Hepatocyte (in vitro differentiated cells): Measurements from ENCODE around the gene WDR1. TPM values are rescaled to one million over a fixed set of nuclear protein-coding genes. Genes with fewer than 3 reads are reported as not detected.
"Not testable (repeated sequence)": the region's sequence is repeated elsewhere in the genome, so short reads cannot be mapped to it uniquely, and the experiment has no call there.

ENCODE experiments used
- DNase-seq: peaks from one replicate; pipeline ENCODE4 v3.0.0-alpha.2; 2016; ENCODE audit warnings: low spot score
- H2AFZ ChIP-seq: fragments of 200-600 bp; sonication (generic); 2 replicates; pipeline ENCODE4 v1.6.0; 2016; ENCODE audit warnings: antibody characterized with exemption, mild to moderate bottlenecking
- H3K27ac ChIP-seq: fragments of 200-600 bp; sonication (generic); 2 replicates; pipeline ENCODE4 v1.5.1; 2016; ENCODE audit warnings: mild to moderate bottlenecking
- H3K27me3 ChIP-seq: fragments of 200-600 bp; sonication (generic); 2 replicates; pipeline ENCODE4 v1.6.1; 2016
- H3K36me3 ChIP-seq: fragments of 200-600 bp; sonication (generic); replicated peaks from 2 replicates; pipeline ENCODE4 v1.5.1; 2016; ENCODE audit warnings: low read depth; ENCODE audit not compliant: insufficient read depth
- H3K4me1 ChIP-seq: fragments of 200-600 bp; sonication (generic); 2 replicates; pipeline ENCODE4 v1.5.1; 2016; ENCODE audit warnings: mild to moderate bottlenecking, moderate library complexity; ENCODE audit not compliant: insufficient read depth
- H3K4me2 ChIP-seq: fragments of 200-600 bp; sonication (generic); 2 replicates; pipeline ENCODE4 v1.6.0; 2016
- H3K4me3 ChIP-seq: fragments of 200-600 bp; sonication (generic); 2 replicates; pipeline ENCODE4 v1.5.1; 2016; ENCODE audit warnings: mild to moderate bottlenecking
- H3K79me2 ChIP-seq: fragments of 200-600 bp; sonication (generic); 2 replicates; pipeline ENCODE4 v1.6.0; 2017; ENCODE audit warnings: mild to moderate bottlenecking
- H3K9me2 ChIP-seq: fragments of 200-600 bp; sonication (generic); replicated peaks from 2 replicates; pipeline ENCODE4 v1.6.0; 2017; ENCODE audit warnings: mild to moderate bottlenecking; ENCODE audit not compliant: insufficient read depth
- H3K9me3 ChIP-seq: fragments of 200-600 bp; sonication (generic); 2 replicates; pipeline ENCODE4 v1.5.1; 2016; ENCODE audit warnings: low read depth, mild to moderate bottlenecking
- H4K20me1 ChIP-seq: fragments of 200-600 bp; sonication (generic); 2 replicates; pipeline ENCODE4 v1.6.0; 2016; ENCODE audit warnings: mild to moderate bottlenecking; ENCODE audit not compliant: insufficient read depth, poor library complexity, severe bottlenecking
- EZH2 ChIP-seq: fragments of 200-600 bp; sonication (generic); IDR thresholded peaks from 2 replicates; pipeline ENCODE4 v1.6.1; 2016; ENCODE audit warnings: antibody characterized with exemption, mild to moderate bottlenecking, borderline replicate concordance
- EZH2phosphoT487 ChIP-seq: fragments of 200-600 bp; sonication (generic); IDR thresholded peaks from one replicate; pipeline ENCODE4 v1.6.1; 2018; ENCODE audit warnings: antibody characterized with exemption, mild to moderate bottlenecking, low read depth, moderate library complexity; ENCODE audit not compliant: unreplicated experiment, severe bottlenecking
- WGBS: methylation state at CpG from one replicate; pipeline ENCODE4 v1.1.6; 2016; ENCODE audit warnings: low lambda C conversion rate; ENCODE audit errors: missing lambda C conversion rate; 5-methylcytosine and 5-hydroxymethylcytosine counted together
- polyA plus RNA-seq: library from polyadenylated mRNA; unstranded; fragments of >200 nt; fragmentation: Nextera tagmentation; extraction: Ambion mirVana; gene quantifications from 2 replicates; pipeline ENCODE4 v1.2.1, GENCODE V29; 2016
- total RNA-seq: library from RNA; depleted of rRNA; stranded (reverse); fragments of >200 nt; gene quantifications from 2 replicates; pipeline ENCODE4 v1.2.3, GENCODE V29; 2014
- TF ChIP-seq, protein P1 (sequence below): fragments of 200-600 bp; sonication (generic); IDR thresholded peaks from 2 replicates; pipeline ENCODE4 v1.5.1; 2016; ENCODE audit warnings: antibody characterized with exemption, mild to moderate bottlenecking; ENCODE audit not compliant: poor library complexity

The WDR1 gene
- total and polyA plus RNA-seq, 2 experiments from 2014 or later, result 176 to 179 TPM

DNA sequence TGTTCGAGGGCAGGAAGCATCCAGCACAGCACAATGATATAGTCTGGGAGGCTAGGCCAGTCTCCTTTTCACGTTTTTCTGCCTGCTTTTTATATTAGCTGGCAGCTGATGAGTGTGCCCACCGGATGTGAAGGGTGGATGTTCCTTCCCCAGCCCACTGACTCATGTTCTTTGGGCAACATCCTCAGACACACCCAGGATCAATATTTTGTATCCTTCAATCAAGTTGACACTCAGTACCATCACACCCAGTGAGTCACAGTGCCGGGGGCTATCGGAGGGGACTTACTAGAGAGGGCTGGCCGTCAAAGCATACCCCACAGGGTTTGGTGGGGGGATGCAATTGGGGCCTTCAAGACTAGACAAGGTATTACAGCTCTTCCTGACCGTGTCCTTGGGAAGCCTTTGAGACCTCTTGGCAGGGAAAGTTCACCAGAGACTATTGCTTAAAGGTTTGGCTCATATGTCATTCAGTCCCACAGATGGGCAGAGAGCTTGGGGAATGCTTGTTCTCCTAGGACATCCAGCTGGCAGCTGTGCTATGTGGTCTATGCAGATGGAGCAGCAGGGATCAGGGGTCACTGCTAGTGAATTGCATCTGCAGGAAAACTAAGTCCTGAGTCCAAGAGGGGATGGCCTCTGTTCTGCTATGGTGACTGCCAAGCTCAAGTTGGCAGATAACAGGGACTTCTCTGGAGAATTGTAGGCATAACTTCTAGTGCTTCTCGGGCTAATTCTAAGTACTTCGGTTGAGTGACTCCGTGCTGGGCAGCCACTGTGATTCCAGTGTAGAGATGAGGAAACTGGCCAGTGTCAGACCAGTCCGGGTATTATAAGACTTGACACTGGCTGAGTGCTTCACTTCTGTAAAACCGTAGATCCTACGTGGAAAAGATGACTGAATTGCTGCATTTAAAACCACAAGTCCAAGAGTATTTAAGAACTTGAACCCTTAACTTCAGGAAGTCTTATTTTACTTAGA is 12.9 kb upstream of the WDR1 start:
- no peak overlapping the region for H3K4me3 ChIP-seq
- 87% methylated on average over 13 of the region's 13 CpGs for whole genome bisulfite sequencing
- H4K20me1 ChIP-seq, result no peaks in the 10 kb centered on the region
- H3K27ac ChIP-seq, result no peak overlapping the region
- H3K9me3 ChIP-seq, result no peaks in the 10 kb centered on the region
- H2AFZ ChIP-seq, result no peak overlapping the region
- no peaks in the 10 kb centered on the region for H3K36me3 ChIP-seq
- no peaks in the 10 kb centered on the region for H3K27me3 ChIP-seq
- no peaks in the 10 kb centered on the region for H3K9me2 ChIP-seq
- DNase-seq, result no peak
- peaks cover 5% of the 10 kb centered on the region for H3K4me1 ChIP-seq
- no peak for TF ChIP-seq EZH2
- TF ChIP-seq, protein P1, sequence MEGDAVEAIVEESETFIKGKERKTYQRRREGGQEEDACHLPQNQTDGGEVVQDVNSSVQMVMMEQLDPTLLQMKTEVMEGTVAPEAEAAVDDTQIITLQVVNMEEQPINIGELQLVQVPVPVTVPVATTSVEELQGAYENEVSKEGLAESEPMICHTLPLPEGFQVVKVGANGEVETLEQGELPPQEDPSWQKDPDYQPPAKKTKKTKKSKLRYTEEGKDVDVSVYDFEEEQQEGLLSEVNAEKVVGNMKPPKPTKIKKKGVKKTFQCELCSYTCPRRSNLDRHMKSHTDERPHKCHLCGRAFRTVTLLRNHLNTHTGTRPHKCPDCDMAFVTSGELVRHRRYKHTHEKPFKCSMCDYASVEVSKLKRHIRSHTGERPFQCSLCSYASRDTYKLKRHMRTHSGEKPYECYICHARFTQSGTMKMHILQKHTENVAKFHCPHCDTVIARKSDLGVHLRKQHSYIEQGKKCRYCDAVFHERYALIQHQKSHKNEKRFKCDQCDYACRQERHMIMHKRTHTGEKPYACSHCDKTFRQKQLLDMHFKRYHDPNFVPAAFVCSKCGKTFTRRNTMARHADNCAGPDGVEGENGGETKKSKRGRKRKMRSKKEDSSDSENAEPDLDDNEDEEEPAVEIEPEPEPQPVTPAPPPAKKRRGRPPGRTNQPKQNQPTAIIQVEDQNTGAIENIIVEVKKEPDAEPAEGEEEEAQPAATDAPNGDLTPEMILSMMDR, result no peak
- no peak for TF ChIP-seq EZH2phosphoT487
- no peaks in the 10 kb centered on the region for H3K79me2 ChIP-seq
- H3K4me2 ChIP-seq, result no peak overlapping the region

DNA sequence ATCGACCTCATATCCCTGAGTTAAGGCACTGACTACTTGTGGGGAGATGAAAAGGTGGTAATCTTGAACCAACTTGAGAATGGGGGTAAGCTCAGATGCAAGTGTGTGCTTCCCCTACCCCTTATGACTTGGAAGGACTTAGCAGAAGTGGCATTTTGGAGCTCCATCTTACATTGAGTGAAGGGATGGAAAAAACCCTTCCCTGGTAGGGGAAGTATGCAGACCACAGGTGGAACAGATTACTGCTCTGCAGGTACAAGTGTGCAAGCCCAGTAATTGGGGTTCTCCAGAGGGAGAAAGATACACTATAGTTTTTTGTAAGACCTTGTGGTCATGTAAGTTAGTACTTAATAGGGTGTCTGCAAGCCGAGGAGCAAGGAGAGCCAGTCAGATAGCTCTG is 12.2 kb upstream of the WDR1 start:
- no peaks in the 10 kb centered on the region for H3K36me3 ChIP-seq
- H3K79me2 ChIP-seq, result no peaks in the 10 kb centered on the region
- WGBS, result 73% methylated on average over 2 of the region's 2 CpGs
- peaks cover 9% of the 10 kb centered on the region for H3K4me1 ChIP-seq
- no peaks in the 10 kb centered on the region for H3K9me3 ChIP-seq
- H2AFZ ChIP-seq, result no peak overlapping the region
- no peak for DNase-seq
- peak overlapping the region; percentile 86 for H3K27ac ChIP-seq
- H3K27me3 ChIP-seq, result no peaks in the 10 kb centered on the region
- no peak for TF ChIP-seq EZH2
- TF ChIP-seq EZH2phosphoT487, result no peak
- TF ChIP-seq, protein P1, result no peak
- H3K4me3 ChIP-seq, result no peak overlapping the region
- no peaks in the 10 kb centered on the region for H3K9me2 ChIP-seq
- no peak overlapping the region for H3K4me2 ChIP-seq
- no peaks in the 10 kb centered on the region for H4K20me1 ChIP-seq

DNA sequence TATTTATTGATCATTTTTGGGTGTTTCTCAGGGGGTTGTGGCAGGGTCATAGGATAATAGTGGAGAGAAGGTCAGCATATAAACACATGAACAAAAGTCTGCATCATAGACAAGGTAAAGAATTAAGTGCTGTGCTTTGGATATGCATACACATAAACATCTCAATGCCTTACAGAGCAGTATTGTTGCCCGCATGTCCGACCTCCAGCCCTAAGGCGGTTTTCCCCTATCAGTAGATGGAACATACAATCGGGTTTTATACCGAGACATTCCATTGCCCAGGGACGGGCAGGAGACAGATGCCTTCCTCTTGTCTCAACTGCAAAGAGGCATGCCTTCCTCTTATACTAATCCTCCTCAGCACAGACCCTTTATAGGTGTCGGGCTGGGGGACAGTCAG is 10.9 kb upstream of the WDR1 start:
- not testable (repeated sequence) for H3K4me3 ChIP-seq

DNA sequence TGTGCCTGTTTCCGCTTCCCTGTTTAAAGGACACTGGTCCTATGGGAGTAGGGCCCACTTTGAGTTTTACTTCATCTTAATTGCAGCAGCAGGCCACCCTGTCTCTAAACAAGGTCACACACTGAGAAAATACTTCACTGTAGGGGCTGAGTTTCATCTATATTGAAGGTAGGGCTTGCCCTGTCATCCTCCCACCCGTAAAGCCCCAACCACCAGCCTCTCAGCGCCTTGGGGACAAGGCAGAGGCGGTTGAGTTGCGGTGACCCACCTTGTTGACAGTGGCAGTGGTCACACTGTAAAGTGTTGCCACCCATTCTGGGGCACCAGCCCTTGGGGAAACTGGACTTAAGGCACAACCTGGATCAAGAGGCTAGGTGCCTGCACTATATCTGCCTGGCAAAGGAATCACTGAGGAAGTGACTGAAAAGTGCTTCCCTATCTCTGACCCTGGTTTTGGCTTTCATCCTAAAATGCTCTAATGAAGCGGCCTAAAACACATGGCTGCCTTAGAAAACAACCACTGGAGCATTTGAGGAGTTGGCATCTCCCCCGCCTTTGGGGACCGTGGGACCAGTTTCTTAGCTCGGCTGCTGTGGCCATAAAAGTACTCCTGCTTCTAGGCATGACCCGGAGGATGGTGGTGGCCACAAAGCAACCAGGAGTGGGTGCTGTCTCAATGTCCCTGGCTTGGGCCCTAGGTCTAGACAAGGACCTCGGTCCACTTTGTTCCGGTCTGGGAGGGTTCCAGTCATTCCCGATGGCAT is 7.8 kb upstream of the WDR1 start:
- H3K27ac ChIP-seq, result peak overlapping the region; percentile 97
- no peaks in the 10 kb centered on the region for H3K79me2 ChIP-seq
- H3K27me3 ChIP-seq, result no peaks in the 10 kb centered on the region
- no peaks in the 10 kb centered on the region for H3K9me2 ChIP-seq
- DNase-seq, result no peak
- WGBS, result 92% methylated on average over 13 of the region's 13 CpGs
- no peaks in the 10 kb centered on the region for H3K9me3 ChIP-seq
- H4K20me1 ChIP-seq, result no peaks in the 10 kb centered on the region
- H3K36me3 ChIP-seq, result no peaks in the 10 kb centered on the region
- no peak overlapping the region for H3K4me3 ChIP-seq
- TF ChIP-seq EZH2 (no peak), EZH2phosphoT487 (no peak)
- TF ChIP-seq, protein P1, result no peak
- no peak overlapping the region for H2AFZ ChIP-seq
- no peak overlapping the region for H3K4me2 ChIP-seq
- H3K4me1 ChIP-seq, result peaks cover 40% of the 10 kb centered on the region

More for the DNA sequence above, 10.9 kb upstream of the WDR1 start:
- not testable (repeated sequence) for H3K9me3 ChIP-seq, H3K36me3 ChIP-seq, H3K27me3 ChIP-seq, H2AFZ ChIP-seq, H3K79me2 ChIP-seq, DNase-seq, H3K9me2 ChIP-seq, H4K20me1 ChIP-seq, H3K4me2 ChIP-seq
- peak overlapping the region; percentile 86 for H3K27ac ChIP-seq
- 66% methylated on average over 7 of the region's 7 CpGs for WGBS
- peaks cover 19% of the 10 kb centered on the region for H3K4me1 ChIP-seq
